ENCODE results near the gene PISD. TPM values are rescaled to one million over a fixed set of nuclear protein-coding genes. Genes with fewer than 3 reads are reported as not detected.
"Not testable (repeated sequence)": the region's sequence is repeated elsewhere in the genome, so short reads cannot be mapped to it uniquely, and the experiment has no call there.

Gene PISD
- total RNA-seq, 1 donor from 2014 or later, result 47.3 TPM

GRCh38 chr22:31678748-31679147 is 16.7 kb upstream of the PISD start:
- Histone ChIP-seq H3K27me3 (ENCODE audit: low read depth) (no peaks in the 10 kb centered on the region), H3K4me1 (peaks cover 11% of the 10 kb centered on the region), H3K4me3 (no peak overlapping the region), H3K27ac (no peak overlapping the region), H3K9me3 (no peaks in the 10 kb centered on the region), H3K36me3 (peaks cover 7% of the 10 kb centered on the region)
- intact Hi-C loops (cut with DNase I), result no loop called here
- no peak for TF ChIP-seq CTCF (IDR thresholded peaks at IDR 0.05)
- DNase-seq (no peak), ATAC-seq (no peak)

- no peak for TF ChIP-seq CTCF (IDR thresholded peaks at IDR 0.05)
- Histone ChIP-seq H3K27ac (peak overlapping the region; percentile 82), H3K36me3 (no peaks in the 10 kb centered on the region), H3K27me3 (ENCODE audit: low read depth) (no peaks in the 10 kb centered on the region), H3K4me3 (peak overlapping the region; percentile 61), H3K9me3 (no peaks in the 10 kb centered on the region), H3K4me1 (peaks cover 11% of the 10 kb centered on the region)
- ATAC-seq, result peak; percentile 100
- DNase-seq, result peak; percentile 98
- intact Hi-C loops (cut with DNase I), result no loop called here
Measured at GRCh38 chr22:31676700-31677099, 14.7 kb upstream of the PISD start.

- intact Hi-C loops (cut with DNase I), result not testable (repeated sequence)
Measured at GRCh38 chr22:31674219-31674618, 12.2 kb upstream of the PISD start.

GRCh38 chr22:31668849-31669248 is 6.8 kb upstream of the PISD start:
- H3K36me3 ChIP-seq; DNase-seq; H3K4me1 ChIP-seq; H3K27ac ChIP-seq; H3K9me3 ChIP-seq; intact Hi-C loops (cut with DNase I); H3K4me3 ChIP-seq; H3K27me3 ChIP-seq (ENCODE audit: low read depth); ATAC-seq: not testable (repeated sequence)

More at GRCh38 chr22:31674219-31674618, 12.2 kb upstream of the PISD start:
- H3K4me3 ChIP-seq; H3K27me3 ChIP-seq (ENCODE audit: low read depth); DNase-seq; H3K9me3 ChIP-seq; H3K36me3 ChIP-seq; ATAC-seq; H3K27ac ChIP-seq; H3K4me1 ChIP-seq: not testable (repeated sequence)

- no peak for TF ChIP-seq CTCF (IDR thresholded peaks at IDR 0.05)
- no peaks in the 10 kb centered on the region for H3K9me3 ChIP-seq
- no peaks in the 10 kb centered on the region for H3K36me3 ChIP-seq
- DNase-seq (no peak), ATAC-seq (no peak)
- peak overlapping the region; percentile 79 for H3K27ac ChIP-seq
- peaks cover 20% of the 10 kb centered on the region for H3K4me1 ChIP-seq
- H3K27me3 ChIP-seq (ENCODE audit: low read depth), result no peaks in the 10 kb centered on the region
- intact Hi-C loops (cut with DNase I), result no loop called here
- peak overlapping the region; percentile 99 for H3K4me3 ChIP-seq
Measured at GRCh38 chr22:31662668-31663037, 638 bp upstream of the PISD start.

GRCh38 chr22:31660860-31661341 is 1.1 kb downstream of the PISD start:
- DNase-seq; H3K27me3 ChIP-seq (ENCODE audit: low read depth); H3K27ac ChIP-seq; intact Hi-C loops (cut with DNase I); H3K9me3 ChIP-seq; H3K36me3 ChIP-seq; ATAC-seq: not testable (repeated sequence)
- Histone ChIP-seq H3K4me3 (peak overlapping the region; percentile 99), H3K4me1 (peaks cover 20% of the 10 kb centered on the region)

- no peak overlapping the region for H3K4me3 ChIP-seq
- H3K27me3 ChIP-seq (ENCODE audit: low read depth), result no peaks in the 10 kb centered on the region
- TF ChIP-seq CTCF (IDR thresholded peaks at IDR 0.05), result no peak
- DNase-seq (no peak), ATAC-seq (no peak)
- intact Hi-C loops (cut with DNase I), result no loop called here
- H3K36me3 ChIP-seq, result no peaks in the 10 kb centered on the region
- no peak overlapping the region for H3K27ac ChIP-seq
- H3K9me3 ChIP-seq, result no peaks in the 10 kb centered on the region
- peaks cover 20% of the 10 kb centered on the region for H3K4me1 ChIP-seq
Measured at GRCh38 chr22:31659246-31659645, 2.8 kb downstream of the PISD start.
